ENCODE measurements around the gene DOCK8. TPM values are rescaled to one million over a fixed set of nuclear protein-coding genes. Genes with fewer than 3 reads are reported as not detected.
"Not testable (repeated sequence)": the region's sequence is repeated elsewhere in the genome, so short reads cannot be mapped to it uniquely, and the experiment has no call there.

The DOCK8 gene
- 5.1 and 18.6 TPM in 2 replicates for total RNA-seq (ENCODE audit: low replicate concordance)
- long read RNA-seq, partial matches to known transcripts = 21 of 27 reads
- long read RNA-seq, other reads (novel, unspliced or antisense) = 6 of 27 reads

- H3K9me3 Mint-ChIP-seq = no peaks in the 10 kb centered on the region
- no peaks in the 10 kb centered on the region for H3K4me1 Mint-ChIP-seq (ENCODE audit: unreplicated experiment)
- peak within 1 kb of the TSS; percentile 76 for H3K27ac Mint-ChIP-seq
- DNase-seq (ENCODE audit: extremely low spot score, unreplicated experiment) = peak; percentile 80
- H3K36me3 Mint-ChIP-seq = no peaks in the 10 kb centered on the region
- peaks cover 30% of the 10 kb centered on the region for H3K27me3 Mint-ChIP-seq
- peak; percentile 58 for TF ChIP-seq CTCF (conservative IDR thresholded peaks at IDR 0.05)
- H3K4me3 Mint-ChIP-seq = peak within 1 kb of the TSS; percentile 85
These were observed at the start of gene DOCK8 for GRCh38 chr9:214648-215493. Gene DOCK8 (plus strand): TSS chr9:214865. CDS start chr9:214977, 112 bp downstream.

- H3K27me3 Mint-ChIP-seq; DNase-seq (ENCODE audit: extremely low spot score, unreplicated experiment); H3K27ac Mint-ChIP-seq; H3K4me1 Mint-ChIP-seq (ENCODE audit: unreplicated experiment); H3K36me3 Mint-ChIP-seq; H3K9me3 Mint-ChIP-seq; H3K4me3 Mint-ChIP-seq: not testable (repeated sequence)
These were observed 44.9 kb upstream of the DOCK8 start for GRCh38 chr9:169757-170156.

GRCh38 chr9:178140-178825 is 36.4 kb upstream of the DOCK8 start:
- H3K4me3 Mint-ChIP-seq = peak overlapping the region; percentile 85
- peak overlapping the region; percentile 89 for H3K27ac Mint-ChIP-seq
- not testable (repeated sequence) for H3K36me3 Mint-ChIP-seq; H3K9me3 Mint-ChIP-seq; H3K4me1 Mint-ChIP-seq (ENCODE audit: unreplicated experiment); H3K27me3 Mint-ChIP-seq; DNase-seq (ENCODE audit: extremely low spot score, unreplicated experiment)

- not testable (repeated sequence) for DNase-seq (ENCODE audit: extremely low spot score, unreplicated experiment); H3K4me1 Mint-ChIP-seq (ENCODE audit: unreplicated experiment); H3K9me3 Mint-ChIP-seq; H3K27me3 Mint-ChIP-seq; H3K36me3 Mint-ChIP-seq
- Mint-ChIP-seq H3K4me3 (peak within 1 kb of the TSS; percentile 85), H3K27ac (peak within 1 kb of the TSS; percentile 89)
These were observed 35.7 kb upstream of the DOCK8 start, which contains the start of gene ZNG1A for GRCh38 chr9:178970-179383. Gene ZNG1A (minus strand): TSS chr9:179056. CDS start chr9:178969, 87 bp downstream.

- H3K4me3 Mint-ChIP-seq; H3K27ac Mint-ChIP-seq; H3K36me3 Mint-ChIP-seq; DNase-seq (ENCODE audit: extremely low spot score, unreplicated experiment); H3K9me3 Mint-ChIP-seq; H3K27me3 Mint-ChIP-seq; H3K4me1 Mint-ChIP-seq (ENCODE audit: unreplicated experiment): not testable (repeated sequence)
These were observed 15.1 kb upstream of the DOCK8 start for GRCh38 chr9:199601-200000.

GRCh38 chr9:206481-206880 is 8.2 kb upstream of the DOCK8 start:
- Mint-ChIP-seq H3K27ac (no peak overlapping the region), H3K9me3 (no peaks in the 10 kb centered on the region), H3K4me3 (no peak overlapping the region), H3K4me1 (ENCODE audit: unreplicated experiment) (no peaks in the 10 kb centered on the region), H3K27me3 (peaks cover 3% of the 10 kb centered on the region), H3K36me3 (no peaks in the 10 kb centered on the region)
- DNase-seq (ENCODE audit: extremely low spot score, unreplicated experiment) = no peak
- no peak for TF ChIP-seq CTCF (conservative IDR thresholded peaks at IDR 0.05)

- Mint-ChIP-seq H3K27me3 (peaks cover 9% of the 10 kb centered on the region), H3K27ac (no peak overlapping the region), H3K4me1 (ENCODE audit: unreplicated experiment) (no peaks in the 10 kb centered on the region), H3K4me3 (no peak overlapping the region), H3K9me3 (no peaks in the 10 kb centered on the region), H3K36me3 (no peaks in the 10 kb centered on the region)
- no peak for DNase-seq (ENCODE audit: extremely low spot score, unreplicated experiment)
- TF ChIP-seq CTCF (conservative IDR thresholded peaks at IDR 0.05) = no peak
These were observed 5.4 kb upstream of the DOCK8 start for GRCh38 chr9:209143-209758.

Data from type B pancreatic cell (in vitro differentiated cells).